ENCODE data around the gene PRR23A.
"Not testable (repeated sequence)": the region's sequence is repeated elsewhere in the genome, so short reads cannot be mapped to it uniquely, and the experiment has no call there.

Gene PRR23A

GRCh38 chr3:139006051-139006716 is at the start of gene PRR23A:
TSS of gene PRR23A (minus strand) at chr3:139006268. CDS start at chr3:139006268, 0 bp downstream.
- no peak for FAIRE-seq

- no peak for FAIRE-seq
These were observed 46.9 kb upstream of the PRR23A start for GRCh38 chr3:139052802-139053600.

- FAIRE-seq = no peak
These were observed 38.5 kb upstream of the PRR23A start, which contains the start of gene PRR23C for GRCh38 chr3:139044366-139045210. TSS of gene PRR23C (minus strand) at chr3:139044892. CDS start at chr3:139044620, 272 bp downstream.

- no peak for FAIRE-seq
These were observed 37.7 kb upstream of the PRR23A start for GRCh38 chr3:139043554-139044365.

GRCh38 chr3:139037478-139037877 is 31.4 kb upstream of the PRR23A start:
- FAIRE-seq = no peak

- no peak for FAIRE-seq
These were observed 26.4 kb upstream of the PRR23A start for GRCh38 chr3:139032326-139033002.

GRCh38 chr3:139030576-139030975 is 24.5 kb upstream of the PRR23A start:
- not testable (repeated sequence) for FAIRE-seq

- no peak for FAIRE-seq
These were observed 18.9 kb upstream of the PRR23A start for GRCh38 chr3:139024968-139025367.

GRCh38 chr3:139020868-139021234 is 14.8 kb upstream of the PRR23A start, which contains the start of gene PRR23B:
TSS of gene PRR23B (minus strand) at chr3:139020926. CDS start at chr3:139020661, 265 bp downstream.
- no peak for FAIRE-seq

GRCh38 chr3:139020036-139020867 is 14.2 kb upstream of the PRR23A start:
- no peak for FAIRE-seq

- FAIRE-seq = no peak
These were observed 10.5 kb upstream of the PRR23A start for GRCh38 chr3:139016430-139017048.

- no peak for FAIRE-seq
These were observed 593 bp downstream of the PRR23A start for GRCh38 chr3:139005356-139005993.

GRCh38 chr3:138995706-138996105 is 10.4 kb downstream of the PRR23A start:
- no peak for FAIRE-seq

GRCh38 chr3:138987181-138987580 is 18.9 kb downstream of the PRR23A start:
- no peak for FAIRE-seq

GRCh38 chr3:138985932-138986331 is 20.1 kb downstream of the PRR23A start:
- no peak for FAIRE-seq

GRCh38 chr3:138984816-138985215 is 21.3 kb downstream of the PRR23A start:
- FAIRE-seq = no peak

GRCh38 chr3:138976047-138976446 is 30.0 kb downstream of the PRR23A start:
- FAIRE-seq = no peak

- FAIRE-seq = no peak
These were observed 30.7 kb downstream of the PRR23A start for GRCh38 chr3:138975351-138975750.

- no peak for FAIRE-seq
These were observed 31.6 kb downstream of the PRR23A start for GRCh38 chr3:138974462-138974861.

- FAIRE-seq = no peak
These were observed 33.1 kb downstream of the PRR23A start for GRCh38 chr3:138972941-138973340.
